IPS DF 19.7 (cell line): ENCODE data around the gene PPP1R13B.

ENCODE experiments used
- DNase-seq: peaks from one replicate; pipeline ENCODE4 v3.0.0-alpha.2; 2013; ENCODE audit warnings: low read depth, low spot score

Gene PPP1R13B

GRCh38 chr14:103746701-103747100, 100.7 kb downstream of the PPP1R13B start:
- no peak for DNase-seq

GRCh38 chr14:103745424-103745823, 102.0 kb downstream of the PPP1R13B start:
- DNase-seq, result no peak

DNA sequence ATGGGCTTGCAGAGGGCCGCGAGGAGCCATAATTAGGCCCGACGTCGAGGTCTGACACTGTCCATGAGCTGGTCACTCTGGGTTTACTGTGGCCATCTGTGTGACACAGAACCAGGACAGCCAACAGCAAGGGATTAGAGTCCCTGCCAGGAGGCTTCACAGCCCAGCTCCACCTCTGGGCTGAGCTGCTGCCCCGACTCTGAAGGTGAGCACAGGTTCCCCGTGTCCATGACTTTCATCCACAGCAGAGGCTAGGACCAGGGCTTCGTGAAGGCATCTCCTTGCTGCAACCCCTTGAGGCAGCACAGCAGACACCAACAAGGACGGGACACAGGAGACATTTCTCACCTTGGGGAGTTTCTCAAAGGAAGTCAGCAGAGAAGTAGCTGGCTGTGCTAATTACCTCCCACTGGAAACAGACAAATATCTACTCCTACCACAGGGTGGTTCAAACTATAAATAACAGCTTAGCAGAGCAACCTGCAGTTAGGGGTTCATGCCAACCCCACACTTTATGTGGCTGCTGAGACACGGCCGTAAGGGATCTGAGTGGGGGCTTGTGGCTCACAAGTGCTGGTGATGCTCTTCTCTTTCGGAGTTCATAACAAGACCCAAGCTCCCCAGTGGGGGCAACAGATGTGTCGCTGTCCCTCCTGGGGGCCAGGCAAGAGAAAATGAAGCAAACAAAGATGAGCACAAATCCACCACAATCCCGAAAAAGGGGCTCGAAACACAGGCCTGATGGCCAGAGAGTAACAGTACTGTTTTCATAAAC, 102.6 kb downstream of the PPP1R13B start:
- DNase-seq, result no peak

- DNase-seq, result no peak
Observed at GRCh38 chr14:103743691-103744090, 103.7 kb downstream of the PPP1R13B start.

DNA sequence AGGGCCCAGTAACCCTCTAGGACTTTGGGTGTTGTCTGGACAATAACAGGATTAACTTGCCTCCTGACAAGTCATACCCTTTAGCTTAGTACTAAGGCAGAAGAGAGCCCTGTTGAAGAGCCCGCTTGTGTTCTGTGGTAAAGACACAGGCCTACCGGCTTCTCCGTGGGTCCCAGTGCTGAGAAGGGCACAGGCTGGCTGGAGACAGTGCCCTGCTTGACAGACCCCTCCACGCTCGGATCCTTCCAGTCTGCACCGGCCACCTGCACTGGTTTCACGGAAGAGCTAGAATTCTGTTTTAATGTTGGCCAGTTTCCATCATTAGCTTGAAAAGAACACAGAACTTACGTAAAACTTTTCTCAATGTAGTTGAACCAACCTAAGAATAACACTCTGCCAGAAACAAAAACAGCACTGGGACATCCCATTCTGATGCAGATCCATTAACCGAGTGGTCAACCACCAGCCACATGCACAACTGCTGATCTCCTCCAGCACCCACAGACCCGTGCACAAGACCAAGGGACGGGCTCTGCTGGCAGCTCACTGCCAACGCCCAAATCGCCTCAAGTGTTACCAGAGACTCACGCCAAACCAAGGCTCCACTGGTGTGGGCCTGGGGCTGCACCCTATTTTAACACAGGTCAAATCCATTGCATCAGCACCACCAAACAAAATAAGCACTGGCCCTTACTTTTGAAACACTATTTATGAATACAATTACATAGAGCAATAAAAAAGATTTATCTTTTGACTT, 104.7 kb downstream of the PPP1R13B start:
- DNase-seq, result no peak

- no peak for DNase-seq
Observed at GRCh38 chr14:103741876-103742275, 105.5 kb downstream of the PPP1R13B start.

GRCh38 chr14:103740991-103741689, 106.2 kb downstream of the PPP1R13B start:
- no peak for DNase-seq

- DNase-seq, result no peak
Observed at GRCh38 chr14:103739793-103740501, 107.4 kb downstream of the PPP1R13B start.

DNA sequence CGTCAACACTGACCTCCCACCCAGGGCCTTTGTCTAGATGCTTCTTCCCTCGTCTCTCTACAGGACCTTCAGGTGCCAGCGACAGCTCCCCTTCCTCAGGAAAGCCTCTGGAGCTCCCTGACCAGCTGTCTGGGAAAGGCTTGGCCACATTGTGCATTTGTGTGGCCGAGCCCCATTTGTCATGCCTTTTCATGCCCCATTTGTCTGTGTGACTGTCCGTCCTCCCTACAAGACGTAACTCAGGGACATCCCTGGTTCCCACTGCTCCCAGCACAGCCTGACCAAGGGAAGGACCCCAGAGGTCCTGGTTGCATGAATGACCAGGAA, 107.9 kb downstream of the PPP1R13B start:
- no peak for DNase-seq

- no peak for DNase-seq
Observed at GRCh38 chr14:103738701-103739451, 108.5 kb downstream of the PPP1R13B start.

DNA sequence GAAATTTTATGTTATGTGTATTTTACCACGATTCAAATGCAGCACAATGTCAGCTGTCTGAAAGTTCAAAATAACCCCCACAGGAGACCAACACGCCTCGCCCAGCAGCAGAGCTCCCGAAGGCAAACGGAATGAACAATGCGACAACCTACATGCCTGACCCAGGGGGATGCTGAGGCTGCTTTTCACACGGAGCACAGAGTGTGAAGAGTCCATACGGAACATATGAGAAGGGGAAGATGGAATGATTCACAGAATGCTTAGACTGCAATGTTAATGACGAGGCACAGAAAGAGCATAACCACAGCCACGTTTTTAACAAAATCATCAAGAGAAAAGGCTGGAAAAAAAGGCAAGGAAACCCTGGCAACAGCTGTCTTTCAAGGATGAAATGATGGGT, 109.2 kb downstream of the PPP1R13B start:
- no peak for DNase-seq

DNA sequence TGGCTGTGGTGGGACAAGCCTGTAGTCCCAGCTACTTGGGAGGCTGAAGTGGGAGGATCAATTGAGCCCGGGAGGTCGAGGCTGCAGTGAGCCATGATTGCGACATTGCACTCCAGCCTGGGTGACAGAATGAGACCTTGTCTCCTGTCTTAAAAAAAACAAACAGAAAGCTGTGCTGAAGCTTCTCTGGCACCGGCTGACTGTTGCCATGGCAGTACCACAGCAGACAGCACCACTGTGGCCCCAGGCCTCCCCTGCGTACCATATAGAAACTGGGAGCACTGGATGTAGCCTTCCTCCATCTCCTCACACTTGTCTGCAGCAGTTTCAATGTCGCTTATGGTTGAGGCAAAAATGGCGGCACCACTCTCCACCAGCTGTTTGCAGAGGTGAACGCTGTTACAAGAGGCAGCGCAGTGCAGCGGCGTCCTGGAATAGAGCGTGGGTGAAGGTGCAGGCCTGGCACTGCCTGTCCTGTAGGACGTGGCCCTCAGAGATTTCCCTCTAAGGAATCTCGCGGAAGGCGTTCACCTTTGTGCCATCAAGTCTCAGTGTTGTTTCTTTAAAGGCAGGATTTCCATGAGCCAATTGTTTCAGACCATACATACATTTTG, 109.8 kb downstream of the PPP1R13B start:
- DNase-seq, result no peak

DNA sequence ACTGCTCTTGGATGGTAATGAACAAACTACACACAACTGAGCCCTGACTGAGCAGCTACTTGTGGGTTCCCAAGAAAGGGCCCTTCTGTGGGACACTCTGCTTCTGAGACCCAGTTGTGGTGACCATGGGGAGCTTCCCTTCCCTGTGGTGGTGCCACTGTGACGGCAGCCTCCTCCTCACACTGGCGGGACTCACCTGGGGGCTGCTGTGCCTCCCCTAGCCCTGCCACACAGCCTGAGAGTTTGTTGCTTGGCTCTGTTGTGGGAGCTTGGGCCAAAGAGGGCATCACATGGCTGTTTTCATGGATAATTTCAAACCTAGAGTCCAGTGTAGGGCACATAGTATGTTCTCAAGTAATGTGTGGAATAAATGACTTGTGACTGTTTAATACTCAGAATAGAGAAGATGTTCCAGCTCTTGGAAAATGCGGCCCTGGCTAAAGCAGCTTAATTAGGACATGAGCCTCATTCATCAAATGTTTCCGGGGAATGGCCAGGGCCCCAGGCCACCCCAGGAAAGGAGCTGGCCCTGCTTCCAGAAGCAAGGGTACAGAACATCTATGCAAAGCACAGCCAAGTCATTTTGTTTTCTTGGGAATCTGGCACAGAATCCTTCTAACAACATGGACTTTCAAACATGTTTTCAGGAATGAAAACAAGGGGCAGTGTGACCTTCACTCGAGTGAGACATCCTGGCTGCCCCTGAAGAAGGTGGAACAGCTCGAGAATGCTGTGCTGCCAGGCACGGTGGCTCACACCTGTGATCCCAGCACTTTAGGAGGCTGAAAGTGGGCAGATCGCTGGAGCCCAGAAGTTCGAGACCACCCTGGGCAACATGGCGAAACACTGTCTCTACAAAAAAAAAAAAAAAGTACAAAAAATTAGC, 110.6 kb downstream of the PPP1R13B start:
- no peak for DNase-seq

- no peak for DNase-seq
Observed at GRCh38 chr14:103735815-103736545, 111.4 kb downstream of the PPP1R13B start.

- no peak for DNase-seq
Observed at GRCh38 chr14:103735439-103735814, 111.9 kb downstream of the PPP1R13B start.

DNA sequence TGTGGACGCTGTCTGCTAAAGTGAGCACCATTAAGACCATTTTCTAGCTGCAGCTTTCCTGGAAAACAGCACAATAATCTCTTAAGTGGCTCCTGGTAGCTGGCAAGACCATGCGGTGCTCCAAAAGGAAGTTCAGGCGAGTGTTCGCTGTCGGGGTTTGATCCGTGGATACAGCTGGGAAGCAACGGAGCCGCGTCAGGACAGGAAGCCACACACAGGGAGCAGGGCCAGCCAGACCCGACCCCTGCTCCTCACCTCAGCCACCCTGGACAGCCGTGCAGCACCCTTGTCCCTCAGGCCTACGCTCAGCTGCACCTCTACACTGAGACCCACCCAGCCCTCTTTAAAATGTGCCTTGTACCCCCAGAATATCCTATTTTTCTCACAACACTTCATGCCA, 112.4 kb downstream of the PPP1R13B start:
- no peak for DNase-seq

GRCh38 chr14:103734081-103734888, 113.1 kb downstream of the PPP1R13B start:
- no peak for DNase-seq

DNA sequence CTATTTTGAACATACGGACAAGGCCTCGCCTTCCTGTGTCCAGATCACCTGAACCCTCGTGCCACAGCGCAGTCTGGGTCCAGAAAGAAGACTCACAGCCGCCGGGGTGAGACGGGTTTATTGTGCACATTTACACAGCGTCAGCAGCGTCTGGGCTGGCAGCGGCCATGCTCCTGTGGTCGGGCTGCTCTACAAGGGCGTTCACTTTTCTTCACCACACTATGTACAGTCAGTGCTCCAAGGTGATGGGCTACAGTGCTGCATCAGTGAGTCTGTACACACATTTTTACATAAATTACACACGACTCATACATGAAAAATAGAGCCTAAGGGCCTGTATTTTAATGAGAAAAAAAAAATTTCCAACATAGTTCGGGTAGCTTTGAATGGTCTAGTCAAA, 113.7 kb downstream of the PPP1R13B start:
- no peak for DNase-seq
